GM23338 (cell line): ENCODE measurements around the gene PPP1R37. TPM values are rescaled to one million over a fixed set of nuclear protein-coding genes. Genes with fewer than 3 reads are reported as not detected.

Source experiments
- ATAC-seq: fragments of 200-7000 bp; cut with Tn5 transposase; 3 replicates; pipeline ENCODE4 v1.9.1; 2020
- DNase-seq: peaks from one replicate; pipeline ENCODE4 v3.0.0-alpha.2; 2015; ENCODE audit warnings: low spot score
- H2AFZ ChIP-seq: fragments of 200-600 bp; sonication (generic); 2 replicates; pipeline ENCODE4 v1.8.0; 2016; ENCODE audit warnings: antibody characterized with exemption, mild to moderate bottlenecking, moderate library complexity
- H3F3A ChIP-seq: fragments of 200-600 bp; sonication (generic); replicated peaks from 2 replicates; pipeline ENCODE4 v1.8.0; 2017; ENCODE audit warnings: antibody characterized with exemption, mixed run types, low read depth
- H3K27ac ChIP-seq: fragments of 200-600 bp; sonication (generic); 2 replicates; pipeline ENCODE4 v1.6.1; 2016; ENCODE audit warnings: low read depth
- H3K27me3 ChIP-seq: fragments of 200-600 bp; sonication (generic); 2 replicates; pipeline ENCODE4 v1.8.0; 2016; ENCODE audit warnings: mild to moderate bottlenecking, mixed run types, moderate library complexity; ENCODE audit not compliant: insufficient read depth
- H3K36me3 ChIP-seq: fragments of 200-600 bp; sonication (generic); 2 replicates; pipeline ENCODE4 v1.8.0; 2016; ENCODE audit warnings: mild to moderate bottlenecking; ENCODE audit not compliant: insufficient read depth
- H3K4me1 ChIP-seq: fragments of 200-600 bp; sonication (generic); 2 replicates; pipeline ENCODE4 v1.8.0; 2016; ENCODE audit warnings: mild to moderate bottlenecking, moderate library complexity; ENCODE audit not compliant: insufficient read depth
- H3K4me2 ChIP-seq: fragments of 200-600 bp; sonication (generic); 2 replicates; pipeline ENCODE4 v1.7.1; 2017; ENCODE audit warnings: mixed run types
- H3K4me3 ChIP-seq: fragments of 200-600 bp; sonication (generic); 2 replicates; pipeline ENCODE4 v1.6.1; 2016; ENCODE audit warnings: mixed run types
- H3K79me2 ChIP-seq: fragments of 200-600 bp; sonication (generic); replicated peaks from 2 replicates; pipeline ENCODE4 v1.8.0; 2017; ENCODE audit warnings: mild to moderate bottlenecking; ENCODE audit not compliant: insufficient read depth
- H3K9me2 ChIP-seq: fragments of 200-600 bp; sonication (generic); 2 replicates; pipeline ENCODE4 v1.8.0; 2017; ENCODE audit not compliant: insufficient read depth
- H4K20me1 ChIP-seq: fragments of 200-600 bp; sonication (generic); replicated peaks from 2 replicates; pipeline ENCODE4 v1.8.0; 2017; ENCODE audit warnings: mild to moderate bottlenecking; ENCODE audit not compliant: insufficient read depth
- H3K27ac Mint-ChIP-seq: 2 replicates; pipeline ENCODE4 v1.8.0; 2020; ENCODE audit warnings: inconsistent platforms, mild to moderate bottlenecking, moderate library complexity, mixed read lengths
- H3K27me3 Mint-ChIP-seq: 3 replicates; pipeline ENCODE4 v1.8.0; 2022; ENCODE audit warnings: low read depth, mild to moderate bottlenecking, moderate library complexity, mixed read lengths, inconsistent platforms; ENCODE audit not compliant: insufficient read depth, poor library complexity
- H3K36me3 Mint-ChIP-seq: 3 replicates; pipeline ENCODE4 v1.8.0; 2021; ENCODE audit warnings: low read depth, mild to moderate bottlenecking, inconsistent platforms, moderate library complexity, mixed read lengths
- H3K4me1 Mint-ChIP-seq: 3 replicates; pipeline ENCODE4 v1.8.0; 2020; ENCODE audit warnings: mild to moderate bottlenecking, inconsistent platforms, mixed read lengths
- H3K4me3 Mint-ChIP-seq: 3 replicates; pipeline ENCODE4 v1.8.0; 2021; ENCODE audit warnings: moderate library complexity, mild to moderate bottlenecking, inconsistent platforms, mixed read lengths
- H3K9me3 Mint-ChIP-seq: 3 replicates; pipeline ENCODE4 v1.8.0; 2020; ENCODE audit warnings: moderate library complexity, mild to moderate bottlenecking, inconsistent platforms, mixed read lengths
- CREB1 ChIP-seq: fragments of 250-450 bp; sonication (Bioruptor Pico); IDR thresholded peaks from 2 replicates; pipeline ENCODE4 v1.5.0; 2020; ENCODE audit warnings: low read depth, mild to moderate bottlenecking, moderate library complexity
- EZH2 ChIP-seq: fragments of 200-600 bp; sonication (generic); IDR thresholded peaks from one replicate; pipeline ENCODE4 v1.8.0; 2017; ENCODE audit warnings: antibody characterized with exemption, mild to moderate bottlenecking, low read depth; ENCODE audit not compliant: unreplicated experiment
- JUNB ChIP-seq: IDR thresholded peaks from one replicate; pipeline ENCODE4 v1.6.1; 2016; ENCODE audit warnings: antibody characterized with exemption; ENCODE audit not compliant: unreplicated experiment
- NANOG ChIP-seq: IDR thresholded peaks from 2 replicates; pipeline ENCODE4 v1.6.1; 2016; ENCODE audit warnings: antibody characterized with exemption, borderline replicate concordance
- STAT1 ChIP-seq: IDR thresholded peaks from one replicate; pipeline ENCODE4 v1.6.1; 2016; ENCODE audit warnings: antibody characterized with exemption; ENCODE audit not compliant: unreplicated experiment
- polyA plus RNA-seq: library from polyadenylated mRNA; unstranded; fragments of >200 nt; fragmentation: Nextera tagmentation; extraction: Ambion mirVana; gene quantifications from 2 replicates; pipeline ENCODE4 v1.2.1, GENCODE V29; 2016
- total RNA-seq: library from RNA; depleted of rRNA; stranded (reverse); fragments of >200 nt; shearing (Covaris generic); gene quantifications from 2 replicates; pipeline ENCODE4 v1.2.3, GENCODE V29; 2014
- TF ChIP-seq, protein P1 (sequence below): IDR thresholded peaks from 2 replicates; pipeline ENCODE4 v1.6.1; 2016; ENCODE audit warnings: antibody characterized with exemption
- TF ChIP-seq, protein P2 (sequence below): IDR thresholded peaks from one replicate; pipeline ENCODE4 v1.6.1; 2018; ENCODE audit warnings: antibody characterized with exemption; ENCODE audit not compliant: unreplicated experiment
- TF ChIP-seq, protein P3 (sequence below): fragments of 250-450 bp; sonication (Bioruptor Pico); IDR thresholded peaks from 2 replicates; pipeline ENCODE4 v1.5.0; 2020; ENCODE audit warnings: mild to moderate bottlenecking, moderate library complexity

Gene PPP1R37
- total and polyA plus RNA-seq, 2 experiments from 2014 or later = 6.9 to 47.2 TPM

DNA sequence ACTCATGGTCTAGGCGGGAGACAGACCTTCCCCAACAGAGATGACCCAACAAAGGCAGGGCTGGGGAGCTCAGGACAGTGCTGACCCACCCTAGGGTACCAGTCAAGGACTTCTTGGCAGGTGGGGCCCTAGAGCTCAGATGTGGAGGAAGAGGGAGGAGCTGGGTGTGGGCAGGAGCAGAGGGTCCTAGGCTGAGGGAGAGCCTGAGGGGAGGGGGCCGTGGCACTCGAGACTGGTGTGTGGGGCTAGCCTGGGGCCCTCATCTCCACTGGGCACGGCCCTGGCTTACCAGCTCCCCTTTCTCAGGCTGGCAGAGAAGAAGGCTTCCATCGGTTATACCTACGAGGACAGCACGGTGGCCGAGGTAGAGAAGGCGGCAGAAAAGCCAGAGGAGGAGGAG, 35.5 kb upstream of the PPP1R37 start:
- Histone ChIP-seq H3K79me2 (0 out of 2 replicates have a peak, but pooled peaks cover 4% of the 10 kb centered on the region), H3K27me3 (no peaks in the 10 kb centered on the region), H3K4me2 (no peak overlapping the region), H4K20me1 (peaks cover 17% of the 10 kb centered on the region; the same call in 1 of the 2 replicates), H3F3A (no peaks in the 10 kb centered on the region), H3K9me2 (no peaks in the 10 kb centered on the region), H3K4me3 (no peak overlapping the region), H3K27ac (no peak overlapping the region), H2AFZ (no peak overlapping the region), H3K4me1 (no peaks in the 10 kb centered on the region), H3K36me3 (peaks cover 30% of the 10 kb centered on the region)
- no peak for DNase-seq
- TF ChIP-seq, protein P1, sequence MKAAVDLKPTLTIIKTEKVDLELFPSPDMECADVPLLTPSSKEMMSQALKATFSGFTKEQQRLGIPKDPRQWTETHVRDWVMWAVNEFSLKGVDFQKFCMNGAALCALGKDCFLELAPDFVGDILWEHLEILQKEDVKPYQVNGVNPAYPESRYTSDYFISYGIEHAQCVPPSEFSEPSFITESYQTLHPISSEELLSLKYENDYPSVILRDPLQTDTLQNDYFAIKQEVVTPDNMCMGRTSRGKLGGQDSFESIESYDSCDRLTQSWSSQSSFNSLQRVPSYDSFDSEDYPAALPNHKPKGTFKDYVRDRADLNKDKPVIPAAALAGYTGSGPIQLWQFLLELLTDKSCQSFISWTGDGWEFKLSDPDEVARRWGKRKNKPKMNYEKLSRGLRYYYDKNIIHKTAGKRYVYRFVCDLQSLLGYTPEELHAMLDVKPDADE = no peak
- H3K27me3 Mint-ChIP-seq = peaks cover 16% of the 10 kb centered on the region
- H3K27ac Mint-ChIP-seq = no peak overlapping the region
- H3K9me3 Mint-ChIP-seq = no peaks in the 10 kb centered on the region
- peaks cover 78% of the 10 kb centered on the region for H3K36me3 Mint-ChIP-seq
- no peak overlapping the region for H3K4me3 Mint-ChIP-seq
- H3K4me1 Mint-ChIP-seq = peaks cover 6% of the 10 kb centered on the region
- no peak for ATAC-seq

DNA sequence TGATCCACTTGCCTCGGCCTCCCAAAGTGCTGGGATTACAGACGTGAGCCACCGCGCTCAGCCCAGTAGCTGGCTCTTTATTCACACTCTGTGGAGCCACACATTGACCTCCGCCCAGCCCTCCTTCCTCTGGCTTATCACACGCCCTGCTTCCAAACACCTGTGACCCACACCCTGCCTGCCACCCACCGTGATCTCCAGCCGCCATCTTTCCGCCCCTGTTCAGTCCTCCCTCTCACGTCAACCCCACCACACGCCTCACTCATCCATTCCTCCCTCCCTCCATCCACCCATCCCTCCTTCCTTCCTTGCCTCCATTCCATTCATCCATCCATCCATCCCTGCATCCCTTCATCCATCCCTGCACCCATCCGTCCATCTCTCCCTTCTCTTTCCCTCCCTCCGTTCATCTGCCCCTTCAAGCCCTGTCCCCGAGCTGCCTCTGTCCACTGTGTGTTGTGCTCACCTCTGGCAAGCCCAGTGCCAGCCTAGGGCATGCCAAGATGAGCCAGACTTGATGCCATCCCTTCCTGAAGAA, 34.3 kb upstream of the PPP1R37 start:
- Histone ChIP-seq H3K27me3 (no peaks in the 10 kb centered on the region), H3K9me2 (no peaks in the 10 kb centered on the region), H3K27ac (no peak overlapping the region), H4K20me1 (peaks cover 19% of the 10 kb centered on the region; the same call in 1 of the 2 replicates), H3K79me2 (0 out of 2 replicates have a peak, but pooled peaks cover 4% of the 10 kb centered on the region), H3K36me3 (peaks cover 30% of the 10 kb centered on the region), H2AFZ (no peak overlapping the region), H3K4me2 (no peak overlapping the region), H3F3A (no peaks in the 10 kb centered on the region), H3K4me3 (no peak overlapping the region), H3K4me1 (no peaks in the 10 kb centered on the region)
- Mint-ChIP-seq H3K27me3 (peaks cover 16% of the 10 kb centered on the region), H3K4me1 (peaks cover 6% of the 10 kb centered on the region), H3K9me3 (no peaks in the 10 kb centered on the region), H3K4me3 (no peak overlapping the region), H3K27ac (no peak overlapping the region), H3K36me3 (peaks cover 81% of the 10 kb centered on the region)
- ATAC-seq (no peak), DNase-seq (no peak)
- TF ChIP-seq NANOG (no peak), CREB1 (CRISPR knock-in tag) (no peak), JUNB (no peak), STAT1 (no peak), EZH2 (no peak)
- TF ChIP-seq, protein P1 = no peak
- TF ChIP-seq, protein P2, sequence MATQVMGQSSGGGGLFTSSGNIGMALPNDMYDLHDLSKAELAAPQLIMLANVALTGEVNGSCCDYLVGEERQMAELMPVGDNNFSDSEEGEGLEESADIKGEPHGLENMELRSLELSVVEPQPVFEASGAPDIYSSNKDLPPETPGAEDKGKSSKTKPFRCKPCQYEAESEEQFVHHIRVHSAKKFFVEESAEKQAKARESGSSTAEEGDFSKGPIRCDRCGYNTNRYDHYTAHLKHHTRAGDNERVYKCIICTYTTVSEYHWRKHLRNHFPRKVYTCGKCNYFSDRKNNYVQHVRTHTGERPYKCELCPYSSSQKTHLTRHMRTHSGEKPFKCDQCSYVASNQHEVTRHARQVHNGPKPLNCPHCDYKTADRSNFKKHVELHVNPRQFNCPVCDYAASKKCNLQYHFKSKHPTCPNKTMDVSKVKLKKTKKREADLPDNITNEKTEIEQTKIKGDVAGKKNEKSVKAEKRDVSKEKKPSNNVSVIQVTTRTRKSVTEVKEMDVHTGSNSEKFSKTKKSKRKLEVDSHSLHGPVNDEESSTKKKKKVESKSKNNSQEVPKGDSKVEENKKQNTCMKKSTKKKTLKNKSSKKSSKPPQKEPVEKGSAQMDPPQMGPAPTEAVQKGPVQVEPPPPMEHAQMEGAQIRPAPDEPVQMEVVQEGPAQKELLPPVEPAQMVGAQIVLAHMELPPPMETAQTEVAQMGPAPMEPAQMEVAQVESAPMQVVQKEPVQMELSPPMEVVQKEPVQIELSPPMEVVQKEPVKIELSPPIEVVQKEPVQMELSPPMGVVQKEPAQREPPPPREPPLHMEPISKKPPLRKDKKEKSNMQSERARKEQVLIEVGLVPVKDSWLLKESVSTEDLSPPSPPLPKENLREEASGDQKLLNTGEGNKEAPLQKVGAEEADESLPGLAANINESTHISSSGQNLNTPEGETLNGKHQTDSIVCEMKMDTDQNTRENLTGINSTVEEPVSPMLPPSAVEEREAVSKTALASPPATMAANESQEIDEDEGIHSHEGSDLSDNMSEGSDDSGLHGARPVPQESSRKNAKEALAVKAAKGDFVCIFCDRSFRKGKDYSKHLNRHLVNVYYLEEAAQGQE = no peak
- TF ChIP-seq, protein P3, sequence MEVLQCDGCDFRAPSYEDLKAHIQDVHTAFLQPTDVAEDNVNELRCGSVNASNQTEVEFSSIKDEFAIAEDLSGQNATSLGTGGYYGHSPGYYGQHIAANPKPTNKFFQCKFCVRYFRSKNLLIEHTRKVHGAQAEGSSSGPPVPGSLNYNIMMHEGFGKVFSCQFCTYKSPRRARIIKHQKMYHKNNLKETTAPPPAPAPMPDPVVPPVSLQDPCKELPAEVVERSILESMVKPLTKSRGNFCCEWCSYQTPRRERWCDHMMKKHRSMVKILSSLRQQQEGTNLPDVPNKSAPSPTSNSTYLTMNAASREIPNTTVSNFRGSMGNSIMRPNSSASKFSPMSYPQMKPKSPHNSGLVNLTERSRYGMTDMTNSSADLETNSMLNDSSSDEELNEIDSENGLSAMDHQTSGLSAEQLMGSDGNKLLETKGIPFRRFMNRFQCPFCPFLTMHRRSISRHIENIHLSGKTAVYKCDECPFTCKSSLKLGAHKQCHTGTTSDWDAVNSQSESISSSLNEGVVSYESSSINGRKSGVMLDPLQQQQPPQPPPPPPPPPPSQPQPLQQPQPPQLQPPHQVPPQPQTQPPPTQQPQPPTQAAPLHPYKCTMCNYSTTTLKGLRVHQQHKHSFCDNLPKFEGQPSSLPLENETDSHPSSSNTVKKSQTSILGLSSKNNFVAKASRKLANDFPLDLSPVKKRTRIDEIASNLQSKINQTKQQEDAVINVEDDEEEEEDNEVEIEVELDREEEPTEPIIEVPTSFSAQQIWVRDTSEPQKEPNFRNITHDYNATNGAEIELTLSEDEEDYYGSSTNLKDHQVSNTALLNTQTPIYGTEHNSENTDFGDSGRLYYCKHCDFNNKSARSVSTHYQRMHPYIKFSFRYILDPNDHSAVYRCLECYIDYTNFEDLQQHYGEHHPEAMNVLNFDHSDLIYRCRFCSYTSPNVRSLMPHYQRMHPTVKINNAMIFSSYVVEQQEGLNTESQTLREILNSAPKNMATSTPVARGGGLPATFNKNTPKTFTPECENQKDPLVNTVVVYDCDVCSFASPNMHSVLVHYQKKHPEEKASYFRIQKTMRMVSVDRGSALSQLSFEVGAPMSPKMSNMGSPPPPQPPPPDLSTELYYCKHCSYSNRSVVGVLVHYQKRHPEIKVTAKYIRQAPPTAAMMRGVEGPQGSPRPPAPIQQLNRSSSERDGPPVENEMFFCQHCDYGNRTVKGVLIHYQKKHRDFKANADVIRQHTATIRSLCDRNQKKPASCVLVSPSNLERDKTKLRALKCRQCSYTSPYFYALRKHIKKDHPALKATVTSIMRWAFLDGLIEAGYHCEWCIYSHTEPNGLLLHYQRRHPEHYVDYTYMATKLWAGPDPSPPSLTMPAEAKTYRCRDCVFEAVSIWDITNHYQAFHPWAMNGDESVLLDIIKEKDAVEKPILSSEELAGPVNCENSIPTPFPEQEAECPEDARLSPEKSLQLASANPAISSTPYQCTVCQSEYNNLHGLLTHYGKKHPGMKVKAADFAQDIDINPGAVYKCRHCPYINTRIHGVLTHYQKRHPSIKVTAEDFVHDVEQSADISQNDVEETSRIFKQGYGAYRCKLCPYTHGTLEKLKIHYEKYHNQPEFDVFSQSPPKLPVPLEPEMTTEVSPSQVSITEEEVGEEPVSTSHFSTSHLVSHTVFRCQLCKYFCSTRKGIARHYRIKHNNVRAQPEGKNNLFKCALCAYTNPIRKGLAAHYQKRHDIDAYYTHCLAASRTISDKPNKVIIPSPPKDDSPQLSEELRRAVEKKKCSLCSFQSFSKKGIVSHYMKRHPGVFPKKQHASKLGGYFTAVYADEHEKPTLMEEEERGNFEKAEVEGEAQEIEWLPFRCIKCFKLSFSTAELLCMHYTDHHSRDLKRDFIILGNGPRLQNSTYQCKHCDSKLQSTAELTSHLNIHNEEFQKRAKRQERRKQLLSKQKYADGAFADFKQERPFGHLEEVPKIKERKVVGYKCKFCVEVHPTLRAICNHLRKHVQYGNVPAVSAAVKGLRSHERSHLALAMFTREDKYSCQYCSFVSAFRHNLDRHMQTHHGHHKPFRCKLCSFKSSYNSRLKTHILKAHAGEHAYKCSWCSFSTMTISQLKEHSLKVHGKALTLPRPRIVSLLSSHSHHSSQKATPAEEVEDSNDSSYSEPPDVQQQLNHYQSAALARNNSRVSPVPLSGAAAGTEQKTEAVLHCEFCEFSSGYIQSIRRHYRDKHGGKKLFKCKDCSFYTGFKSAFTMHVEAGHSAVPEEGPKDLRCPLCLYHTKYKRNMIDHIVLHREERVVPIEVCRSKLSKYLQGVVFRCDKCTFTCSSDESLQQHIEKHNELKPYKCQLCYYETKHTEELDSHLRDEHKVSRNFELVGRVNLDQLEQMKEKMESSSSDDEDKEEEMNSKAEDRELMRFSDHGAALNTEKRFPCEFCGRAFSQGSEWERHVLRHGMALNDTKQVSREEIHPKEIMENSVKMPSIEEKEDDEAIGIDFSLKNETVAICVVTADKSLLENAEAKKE = no peak
